Measurements from ENCODE around the gene DAAM1. TPM values are rescaled to one million over a fixed set of nuclear protein-coding genes. Genes with fewer than 3 reads are reported as not detected.

DAAM1 gene
- polyA plus RNA-seq, 1 donor from 2014 or later, result 161 TPM

DNA sequence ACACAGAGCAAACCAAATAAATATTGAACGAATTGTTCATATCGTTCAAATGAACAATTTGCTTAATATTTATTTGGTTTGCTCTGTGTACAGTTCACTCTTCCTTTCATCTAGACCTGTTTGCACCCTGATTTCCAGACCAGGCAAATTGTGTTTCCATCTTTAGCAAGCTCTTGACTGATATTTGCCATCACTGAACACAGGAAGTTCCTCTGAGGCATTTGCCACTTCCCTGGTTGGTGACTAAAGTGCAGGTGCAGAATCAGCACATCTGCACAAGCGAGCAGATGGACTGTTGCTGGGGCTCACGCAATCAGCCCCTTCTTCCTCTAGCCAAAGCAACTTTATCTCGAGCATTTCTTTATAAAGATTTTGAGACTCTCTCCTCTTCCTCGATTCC lies 112.9 kb downstream of the DAAM1 start:
- no peaks in the 10 kb centered on the region for H3K9me3 ChIP-seq (ENCODE audit: low read length)
- no peak overlapping the region for H2AFZ ChIP-seq (ENCODE audit: low read depth, low read length)
- TF ChIP-seq TAF1 (IDR thresholded peaks at IDR 0.05; ENCODE audit: low read depth) (no peak), MXI1 (conservative IDR thresholded peaks at IDR 0.05; ENCODE audit: poor library complexity, severe bottlenecking) (no peak), POLR2AphosphoS5 (IDR thresholded peaks at IDR 0.05) (no peak), RAD21 (conservative IDR thresholded peaks at IDR 0.05) (no peak), EZH2 (IDR thresholded peaks at IDR 0.05; ENCODE audit: borderline replicate concordance, insufficient read depth, low read length, poor library complexity, severe bottlenecking) (no peak), SMC3 (conservative IDR thresholded peaks at IDR 0.05; ENCODE audit: poor library complexity) (no peak), EP300 (conservative IDR thresholded peaks at IDR 0.05; ENCODE audit: poor library complexity, severe bottlenecking) (no peak)
- TF ChIP-seq, protein P1, sequence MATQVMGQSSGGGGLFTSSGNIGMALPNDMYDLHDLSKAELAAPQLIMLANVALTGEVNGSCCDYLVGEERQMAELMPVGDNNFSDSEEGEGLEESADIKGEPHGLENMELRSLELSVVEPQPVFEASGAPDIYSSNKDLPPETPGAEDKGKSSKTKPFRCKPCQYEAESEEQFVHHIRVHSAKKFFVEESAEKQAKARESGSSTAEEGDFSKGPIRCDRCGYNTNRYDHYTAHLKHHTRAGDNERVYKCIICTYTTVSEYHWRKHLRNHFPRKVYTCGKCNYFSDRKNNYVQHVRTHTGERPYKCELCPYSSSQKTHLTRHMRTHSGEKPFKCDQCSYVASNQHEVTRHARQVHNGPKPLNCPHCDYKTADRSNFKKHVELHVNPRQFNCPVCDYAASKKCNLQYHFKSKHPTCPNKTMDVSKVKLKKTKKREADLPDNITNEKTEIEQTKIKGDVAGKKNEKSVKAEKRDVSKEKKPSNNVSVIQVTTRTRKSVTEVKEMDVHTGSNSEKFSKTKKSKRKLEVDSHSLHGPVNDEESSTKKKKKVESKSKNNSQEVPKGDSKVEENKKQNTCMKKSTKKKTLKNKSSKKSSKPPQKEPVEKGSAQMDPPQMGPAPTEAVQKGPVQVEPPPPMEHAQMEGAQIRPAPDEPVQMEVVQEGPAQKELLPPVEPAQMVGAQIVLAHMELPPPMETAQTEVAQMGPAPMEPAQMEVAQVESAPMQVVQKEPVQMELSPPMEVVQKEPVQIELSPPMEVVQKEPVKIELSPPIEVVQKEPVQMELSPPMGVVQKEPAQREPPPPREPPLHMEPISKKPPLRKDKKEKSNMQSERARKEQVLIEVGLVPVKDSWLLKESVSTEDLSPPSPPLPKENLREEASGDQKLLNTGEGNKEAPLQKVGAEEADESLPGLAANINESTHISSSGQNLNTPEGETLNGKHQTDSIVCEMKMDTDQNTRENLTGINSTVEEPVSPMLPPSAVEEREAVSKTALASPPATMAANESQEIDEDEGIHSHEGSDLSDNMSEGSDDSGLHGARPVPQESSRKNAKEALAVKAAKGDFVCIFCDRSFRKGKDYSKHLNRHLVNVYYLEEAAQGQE (IDR thresholded peaks at IDR 0.05; ENCODE audit: borderline replicate concordance), result no peak
- TF ChIP-seq, protein P2, sequence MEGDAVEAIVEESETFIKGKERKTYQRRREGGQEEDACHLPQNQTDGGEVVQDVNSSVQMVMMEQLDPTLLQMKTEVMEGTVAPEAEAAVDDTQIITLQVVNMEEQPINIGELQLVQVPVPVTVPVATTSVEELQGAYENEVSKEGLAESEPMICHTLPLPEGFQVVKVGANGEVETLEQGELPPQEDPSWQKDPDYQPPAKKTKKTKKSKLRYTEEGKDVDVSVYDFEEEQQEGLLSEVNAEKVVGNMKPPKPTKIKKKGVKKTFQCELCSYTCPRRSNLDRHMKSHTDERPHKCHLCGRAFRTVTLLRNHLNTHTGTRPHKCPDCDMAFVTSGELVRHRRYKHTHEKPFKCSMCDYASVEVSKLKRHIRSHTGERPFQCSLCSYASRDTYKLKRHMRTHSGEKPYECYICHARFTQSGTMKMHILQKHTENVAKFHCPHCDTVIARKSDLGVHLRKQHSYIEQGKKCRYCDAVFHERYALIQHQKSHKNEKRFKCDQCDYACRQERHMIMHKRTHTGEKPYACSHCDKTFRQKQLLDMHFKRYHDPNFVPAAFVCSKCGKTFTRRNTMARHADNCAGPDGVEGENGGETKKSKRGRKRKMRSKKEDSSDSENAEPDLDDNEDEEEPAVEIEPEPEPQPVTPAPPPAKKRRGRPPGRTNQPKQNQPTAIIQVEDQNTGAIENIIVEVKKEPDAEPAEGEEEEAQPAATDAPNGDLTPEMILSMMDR (IDR thresholded peaks at IDR 0.05; ENCODE audit: poor library complexity, severe bottlenecking), result no peak
- H3K4me2 ChIP-seq (ENCODE audit: low read length), result no peak overlapping the region
- no peaks in the 10 kb centered on the region for H3K79me2 ChIP-seq (replicated peaks; ENCODE audit: insufficient read depth, low read length)
- H3F3A ChIP-seq (ENCODE audit: insufficient read depth, low read length, poor library complexity, severe bottlenecking), result no peaks in the 10 kb centered on the region
- no peak overlapping the region for H3K4me3 ChIP-seq (ENCODE audit: low read length)
- no peaks in the 10 kb centered on the region for H3K9me2 ChIP-seq (ENCODE audit: insufficient read depth, low read length)
- H3K36me3 ChIP-seq (ENCODE audit: insufficient read depth, low read length), result no peaks in the 10 kb centered on the region
- no peak overlapping the region for H3K27ac ChIP-seq (ENCODE audit: low read length)
- no peak overlapping the region for H3K9ac ChIP-seq (ENCODE audit: low read length)
- H4K20me1 ChIP-seq (ENCODE audit: insufficient read depth), result peaks cover 4% of the 10 kb centered on the region
- H3K27me3 ChIP-seq (ENCODE audit: insufficient read depth, low read depth, low read length), result no peaks in the 10 kb centered on the region

DNA sequence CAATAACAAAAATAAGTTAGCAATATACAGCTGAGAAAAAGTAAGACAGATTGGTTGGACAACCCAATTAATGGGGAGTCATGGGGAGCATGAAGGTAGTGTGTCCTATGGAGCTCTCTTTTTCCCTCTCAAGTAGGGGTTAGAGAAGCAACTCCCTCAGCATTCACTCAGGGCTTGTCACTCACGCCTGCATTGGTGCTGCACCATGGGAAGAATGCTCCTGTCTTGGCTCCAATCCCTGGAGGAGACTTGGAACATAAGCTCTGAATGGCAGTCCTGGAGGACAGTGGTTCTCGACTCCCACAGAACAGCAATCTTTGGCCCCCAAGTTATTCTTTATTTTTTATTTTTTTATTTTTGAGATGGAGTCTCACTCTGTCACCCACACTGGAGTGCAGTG lies 113.8 kb downstream of the DAAM1 start:
- TF ChIP-seq TAF1 (IDR thresholded peaks at IDR 0.05; ENCODE audit: low read depth) (no peak), POLR2AphosphoS5 (IDR thresholded peaks at IDR 0.05) (no peak), EZH2 (IDR thresholded peaks at IDR 0.05; ENCODE audit: borderline replicate concordance, insufficient read depth, low read length, poor library complexity, severe bottlenecking) (no peak), SMC3 (conservative IDR thresholded peaks at IDR 0.05; ENCODE audit: poor library complexity) (no peak), EP300 (conservative IDR thresholded peaks at IDR 0.05; ENCODE audit: poor library complexity, severe bottlenecking) (no peak), RAD21 (conservative IDR thresholded peaks at IDR 0.05) (no peak), MXI1 (conservative IDR thresholded peaks at IDR 0.05; ENCODE audit: poor library complexity, severe bottlenecking) (no peak)
- TF ChIP-seq, protein P1 (IDR thresholded peaks at IDR 0.05; ENCODE audit: borderline replicate concordance), result no peak
- TF ChIP-seq, protein P2 (IDR thresholded peaks at IDR 0.05; ENCODE audit: poor library complexity, severe bottlenecking), result no peak
- no peaks in the 10 kb centered on the region for H3K9me3 ChIP-seq (ENCODE audit: low read length)
- peaks cover 4% of the 10 kb centered on the region for H4K20me1 ChIP-seq (ENCODE audit: insufficient read depth)
- H3K79me2 ChIP-seq (replicated peaks; ENCODE audit: insufficient read depth, low read length), result no peaks in the 10 kb centered on the region
- no peaks in the 10 kb centered on the region for H3K9me2 ChIP-seq (ENCODE audit: insufficient read depth, low read length)
- no peaks in the 10 kb centered on the region for H3K27me3 ChIP-seq (ENCODE audit: insufficient read depth, low read depth, low read length)
- H2AFZ ChIP-seq (ENCODE audit: low read depth, low read length), result no peak overlapping the region
- no peak overlapping the region for H3K4me3 ChIP-seq (ENCODE audit: low read length)
- no peak overlapping the region for H3K27ac ChIP-seq (ENCODE audit: low read length)
- no peak overlapping the region for H3K9ac ChIP-seq (ENCODE audit: low read length)
- no peak overlapping the region for H3K4me2 ChIP-seq (ENCODE audit: low read length)
- H3F3A ChIP-seq (ENCODE audit: insufficient read depth, low read length, poor library complexity, severe bottlenecking), result no peaks in the 10 kb centered on the region
- no peaks in the 10 kb centered on the region for H3K36me3 ChIP-seq (ENCODE audit: insufficient read depth, low read length)

Measured in neural cell (in vitro differentiated cells).